Measurements from ENCODE around the gene RBM38. TPM values are rescaled to one million over a fixed set of nuclear protein-coding genes. Genes with fewer than 3 reads are reported as not detected.

Gene RBM38
- total RNA-seq, 1 experiment from 2014 or later, result 56.5 TPM

- TF ChIP-seq EZH2phosphoT487 (IDR thresholded peaks at IDR 0.05; ENCODE audit: borderline replicate concordance, low read length), result no peak
- Histone ChIP-seq H3K27ac (ENCODE audit: low read length) (no peak overlapping the region), H4K20me1 (ENCODE audit: low read length) (no peaks in the 10 kb centered on the region), H3K27me3 (ENCODE audit: low read length) (no peaks in the 10 kb centered on the region), H3F3A (ENCODE audit: low read length, unreplicated experiment) (no peaks in the 10 kb centered on the region), H3K4me1 (ENCODE audit: insufficient read depth, low read length) (no peaks in the 10 kb centered on the region), H3K9me2 (replicated peaks; ENCODE audit: low read length) (no peaks in the 10 kb centered on the region), H3K4me3 (ENCODE audit: low read length) (no peak overlapping the region), H3K36me3 (ENCODE audit: low read depth, low read length) (no peaks in the 10 kb centered on the region), H3K4me2 (ENCODE audit: low read length) (no peak overlapping the region), H3K9ac (ENCODE audit: low read length) (no peak overlapping the region), H2AFZ (ENCODE audit: low read length) (no peak overlapping the region), H3K79me2 (ENCODE audit: low read length) (no peaks in the 10 kb centered on the region), H3K9me3 (ENCODE audit: low read length) (no peaks in the 10 kb centered on the region)
- POLR2A ChIA-PET (ENCODE audit: unreplicated experiment), result no interaction called here
- CTCF ChIA-PET, result no interaction called here
- BruUV-seq (replicated peaks), result no TSS peak
- intact Hi-C loops (cut with micrococcal nuclease), result no loop called here
- ATAC-seq, result no peak
- DNase-seq, result no peak
These were observed 64.9 kb downstream of the RBM38 start for GRCh38 chr20:57456116-57456515.

- Histone ChIP-seq H3K9ac (ENCODE audit: low read length) (no peak overlapping the region), H3K36me3 (ENCODE audit: low read depth, low read length) (no peaks in the 10 kb centered on the region), H4K20me1 (ENCODE audit: low read length) (no peaks in the 10 kb centered on the region), H3K4me3 (ENCODE audit: low read length) (no peak overlapping the region), H3K79me2 (ENCODE audit: low read length) (no peaks in the 10 kb centered on the region), H3K4me2 (ENCODE audit: low read length) (no peak overlapping the region), H3K27me3 (ENCODE audit: low read length) (no peaks in the 10 kb centered on the region), H3K4me1 (ENCODE audit: insufficient read depth, low read length) (no peaks in the 10 kb centered on the region), H2AFZ (ENCODE audit: low read length) (no peak overlapping the region), H3K9me3 (ENCODE audit: low read length) (no peaks in the 10 kb centered on the region), H3F3A (ENCODE audit: low read length, unreplicated experiment) (no peaks in the 10 kb centered on the region), H3K27ac (ENCODE audit: low read length) (no peak overlapping the region), H3K9me2 (replicated peaks; ENCODE audit: low read length) (no peaks in the 10 kb centered on the region)
- ChIA-PET CTCF (no interaction called here), POLR2A (ENCODE audit: unreplicated experiment) (no interaction called here)
- DNase-seq (no peak), ATAC-seq (peak; percentile 15; the same call in 1 of the 2 replicates)
- intact Hi-C loops (cut with micrococcal nuclease), result no loop called here
- no TSS peak for BruUV-seq (replicated peaks)
- TF ChIP-seq CTCF (conservative IDR thresholded peaks at IDR 0.05; ENCODE audit: low read depth, low read length) (no peak), EZH2 (IDR thresholded peaks at IDR 0.05; ENCODE audit: low read length, unreplicated experiment) (no peak), EZH2phosphoT487 (IDR thresholded peaks at IDR 0.05; ENCODE audit: borderline replicate concordance, low read length) (no peak)
These were observed 66.3 kb downstream of the RBM38 start for GRCh38 chr20:57457243-57458095.

GRCh38 chr20:57458400-57459160 lies 67.4 kb downstream of the RBM38 start:
- Histone ChIP-seq H3F3A (ENCODE audit: low read length, unreplicated experiment) (no peaks in the 10 kb centered on the region), H3K79me2 (ENCODE audit: low read length) (no peaks in the 10 kb centered on the region), H3K36me3 (ENCODE audit: low read depth, low read length) (no peaks in the 10 kb centered on the region), H3K9me3 (ENCODE audit: low read length) (no peaks in the 10 kb centered on the region), H3K4me3 (ENCODE audit: low read length) (no peak overlapping the region), H3K9me2 (replicated peaks; ENCODE audit: low read length) (no peaks in the 10 kb centered on the region), H2AFZ (ENCODE audit: low read length) (no peak overlapping the region), H3K4me1 (ENCODE audit: insufficient read depth, low read length) (no peaks in the 10 kb centered on the region), H3K27me3 (ENCODE audit: low read length) (no peaks in the 10 kb centered on the region), H4K20me1 (ENCODE audit: low read length) (no peaks in the 10 kb centered on the region), H3K27ac (ENCODE audit: low read length) (no peak overlapping the region), H3K9ac (ENCODE audit: low read length) (no peak overlapping the region), H3K4me2 (ENCODE audit: low read length) (no peak overlapping the region)
- ChIA-PET POLR2A (ENCODE audit: unreplicated experiment) (no interaction called here), CTCF (no interaction called here)
- BruUV-seq (replicated peaks), result no TSS peak
- intact Hi-C loops (cut with micrococcal nuclease), result no loop called here
- TF ChIP-seq EZH2phosphoT487 (IDR thresholded peaks at IDR 0.05; ENCODE audit: borderline replicate concordance, low read length), result no peak
- TF ChIP-seq EZH2 (IDR thresholded peaks at IDR 0.05; ENCODE audit: low read length, unreplicated experiment), result no peak
- TF ChIP-seq CTCF (conservative IDR thresholded peaks at IDR 0.05; ENCODE audit: low read depth, low read length), result no peak
- DNase-seq (no peak), ATAC-seq (no peak)

Other genes with a start within 250 kb of the RBM38 start
- not detected in 2 replicates for gene BMP7, start 124.8 kb upstream of the RBM38 start, total RNA-seq (2014; rRNA removed)
- gene SPO11, start 61.6 kb upstream of the RBM38 start, total RNA-seq (2014; rRNA removed), result not detected in 2 replicates
- gene RAE1, start 40.1 kb upstream of the RBM38 start, total RNA-seq (2014; rRNA removed), result 99.8 and 183 TPM in 2 replicates
- gene CTCFL, start 133.7 kb downstream of the RBM38 start, total RNA-seq (2014; rRNA removed), result not detected in 2 replicates
- gene PCK1, start 169.7 kb downstream of the RBM38 start, total RNA-seq (2014; rRNA removed), result not detected in 2 replicates
- 0.12 TPM in 1 of 2 replicates, not detected in the other for gene ZBP1, start 229.0 kb downstream of the RBM38 start, total RNA-seq (2014; rRNA removed)

Data from PC-3 (cell line).